GM21576 (cell line): Measurements from ENCODE around the gene IQSEC2.

Experiments used
- ATAC-seq: cut with Tn5 transposase; IDR thresholded peaks from one replicate; pipeline ENCODE4 v1.9.1; 2021; ENCODE audit warnings: mild to moderate bottlenecking, moderate library complexity; ENCODE audit not compliant: unreplicated experiment

The IQSEC2 gene

DNA sequence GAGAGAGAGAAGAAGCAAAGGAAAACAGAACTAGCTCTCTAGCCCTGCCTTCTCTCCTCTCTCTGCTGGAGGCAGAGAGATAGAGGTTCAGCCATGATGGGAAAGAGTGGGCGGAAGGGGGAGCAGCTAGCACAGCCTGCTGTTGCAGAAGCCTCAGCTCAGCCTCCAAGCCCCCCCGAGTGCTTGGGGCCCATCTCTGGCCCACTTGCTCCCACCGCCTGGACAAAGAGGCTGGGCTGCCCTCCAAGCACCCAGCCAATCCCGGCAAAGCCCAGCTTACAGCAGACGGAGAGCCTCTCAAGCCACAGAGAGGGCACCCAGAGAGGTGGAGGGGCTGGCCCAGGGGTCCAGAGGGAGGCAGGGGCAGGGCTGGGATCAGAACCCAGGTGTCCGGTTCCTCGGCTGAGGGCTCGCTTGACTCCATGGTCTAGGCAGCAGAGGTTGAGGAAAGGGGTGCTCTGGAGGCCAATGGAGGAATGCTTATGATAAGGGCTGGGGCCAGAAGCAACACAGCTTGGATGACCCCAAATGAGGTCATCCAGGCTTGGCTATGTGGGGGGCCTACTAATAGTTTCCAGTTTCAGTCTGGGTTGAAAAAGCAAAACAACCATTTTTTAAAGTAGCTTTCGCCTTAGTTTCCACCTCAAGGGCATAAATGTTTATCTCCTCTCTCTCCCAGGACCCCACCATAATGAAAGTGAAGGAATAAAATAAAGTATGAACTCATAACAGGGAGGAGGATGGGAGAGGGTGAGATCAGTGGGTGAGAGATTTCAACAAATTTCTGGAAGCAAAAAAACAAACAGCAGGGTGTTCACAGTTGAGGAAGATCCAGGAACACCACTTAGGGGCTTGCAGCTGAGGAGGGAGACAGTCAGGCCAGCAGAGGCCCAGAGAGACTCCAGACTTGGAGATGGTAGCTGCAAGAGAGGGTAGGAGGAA, 24.9 kb upstream of the IQSEC2 start:
- no peak for ATAC-seq

DNA sequence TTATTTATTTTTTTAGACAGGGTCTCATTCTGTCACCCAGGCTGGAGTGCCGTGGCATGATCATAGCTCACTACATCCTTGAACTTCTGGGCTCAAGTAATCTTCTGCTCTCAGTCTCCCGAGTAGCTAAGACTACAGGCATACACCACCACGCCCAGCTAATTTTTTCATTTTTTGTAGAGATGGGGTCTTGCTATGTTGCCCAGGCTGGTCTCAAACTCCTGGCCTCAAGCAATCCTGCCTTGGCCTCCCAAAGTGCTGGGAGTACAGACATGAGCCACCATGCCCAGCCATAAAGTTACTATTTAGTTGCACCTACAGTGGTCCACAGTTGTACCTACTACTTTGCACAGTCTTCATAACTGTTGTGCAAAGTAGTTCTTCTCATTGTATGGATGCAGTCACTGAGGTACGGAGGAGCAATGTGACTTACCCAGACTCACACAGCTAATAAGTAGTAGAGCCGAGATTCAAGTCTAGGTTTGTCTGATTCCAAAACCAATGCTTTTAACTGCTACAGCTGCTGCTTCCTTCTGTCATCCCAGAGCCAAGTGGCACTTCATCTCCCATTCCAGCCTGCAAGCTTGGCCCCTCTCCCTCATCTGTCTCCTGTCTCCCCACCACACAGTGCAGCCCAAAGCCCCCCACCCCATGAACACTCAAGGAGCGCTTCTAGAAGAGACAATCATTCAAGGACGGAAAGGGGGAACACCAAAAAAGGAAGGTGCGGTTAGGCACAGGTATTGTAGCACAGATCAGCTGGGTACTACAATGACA, 24.0 kb upstream of the IQSEC2 start:
- ATAC-seq: no peak

DNA sequence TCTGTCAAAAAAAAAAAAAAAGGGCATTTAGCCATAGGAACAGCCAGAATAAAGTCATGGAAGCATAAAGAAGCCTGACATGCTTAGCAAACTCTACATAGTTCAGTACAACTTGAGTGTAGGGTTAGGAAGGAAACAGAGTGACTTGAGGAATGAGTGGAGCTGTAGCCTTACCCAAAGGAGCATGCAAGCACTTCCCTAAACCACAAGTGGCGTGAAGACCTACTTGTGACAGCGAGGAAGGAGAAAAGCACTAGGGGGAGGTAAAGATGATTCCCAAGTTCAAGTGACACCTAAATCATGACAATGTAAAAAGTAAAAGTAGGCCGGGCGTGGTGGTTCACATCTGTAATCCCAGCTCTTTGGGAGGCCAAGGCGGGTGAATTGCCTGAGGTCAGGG, 21.8 kb upstream of the IQSEC2 start:
- ATAC-seq: no peak

DNA sequence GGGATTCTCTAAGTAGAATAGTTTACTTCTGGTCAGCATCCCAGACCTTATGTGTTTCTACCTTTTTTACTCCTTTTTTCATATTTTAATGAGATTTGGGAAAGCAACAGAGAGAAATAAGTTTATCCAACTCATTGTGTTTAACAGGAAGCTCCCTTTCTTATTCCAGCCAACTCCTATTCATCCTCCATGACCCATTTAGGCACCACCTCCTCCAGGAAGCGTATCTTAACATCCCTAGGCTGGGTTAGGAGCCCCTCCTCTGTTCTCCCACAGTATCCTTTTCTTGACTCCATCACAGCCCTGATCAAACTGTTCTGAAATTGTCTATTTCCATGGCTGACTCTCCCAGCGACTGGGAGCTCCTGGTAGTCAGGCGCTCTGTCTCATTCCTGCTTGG, 18.8 kb upstream of the IQSEC2 start:
- no peak for ATAC-seq

DNA sequence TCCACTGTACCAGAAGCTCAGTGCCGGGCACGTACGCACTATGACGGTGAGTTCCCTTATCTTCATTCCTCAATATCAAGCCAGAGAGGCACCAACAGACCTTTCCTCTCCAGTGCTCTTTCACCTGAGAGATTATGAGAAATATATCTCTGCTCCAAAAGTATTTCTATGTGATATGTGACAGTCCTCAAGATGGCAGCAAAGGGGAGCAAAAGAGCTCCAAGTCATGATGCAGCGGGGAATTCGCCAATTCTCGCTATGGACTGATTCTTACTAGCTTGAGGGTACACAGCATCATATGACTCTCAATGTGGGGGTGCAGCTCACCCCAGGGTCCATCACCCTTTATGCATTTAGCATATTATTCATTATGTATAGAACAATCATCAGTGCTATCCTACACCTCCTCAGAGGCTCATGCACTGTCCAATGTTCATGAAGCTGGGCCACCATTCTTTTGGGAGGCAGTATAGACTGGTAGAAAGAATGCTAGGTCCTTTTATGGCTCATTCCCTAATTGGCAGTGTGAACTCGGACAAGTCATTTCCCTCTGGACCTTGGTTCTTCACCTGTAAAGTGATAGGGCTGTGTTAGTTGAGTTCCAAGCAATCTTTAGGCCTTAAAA, 12.8 kb upstream of the IQSEC2 start:
- ATAC-seq: no peak

DNA sequence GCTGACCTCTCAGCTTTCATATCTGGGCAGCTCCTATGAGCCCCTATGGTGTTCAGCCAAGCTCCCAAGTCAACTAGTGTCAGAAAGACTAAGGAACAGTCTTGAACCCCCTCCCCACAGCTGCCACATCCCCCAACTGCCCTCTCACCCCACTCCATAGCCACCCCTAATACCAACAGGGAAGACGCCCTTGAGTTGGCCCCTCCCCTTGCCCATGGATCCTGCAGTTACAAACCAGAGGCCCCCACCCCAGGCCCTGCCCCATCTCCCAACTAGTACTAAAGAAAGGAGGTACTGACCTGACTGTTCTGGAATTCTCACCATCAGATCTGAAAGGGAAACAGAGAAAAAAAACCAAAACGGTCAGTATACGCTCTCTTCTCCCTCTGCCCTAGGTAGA, 10.2 kb upstream of the IQSEC2 start:
- no peak for ATAC-seq

DNA sequence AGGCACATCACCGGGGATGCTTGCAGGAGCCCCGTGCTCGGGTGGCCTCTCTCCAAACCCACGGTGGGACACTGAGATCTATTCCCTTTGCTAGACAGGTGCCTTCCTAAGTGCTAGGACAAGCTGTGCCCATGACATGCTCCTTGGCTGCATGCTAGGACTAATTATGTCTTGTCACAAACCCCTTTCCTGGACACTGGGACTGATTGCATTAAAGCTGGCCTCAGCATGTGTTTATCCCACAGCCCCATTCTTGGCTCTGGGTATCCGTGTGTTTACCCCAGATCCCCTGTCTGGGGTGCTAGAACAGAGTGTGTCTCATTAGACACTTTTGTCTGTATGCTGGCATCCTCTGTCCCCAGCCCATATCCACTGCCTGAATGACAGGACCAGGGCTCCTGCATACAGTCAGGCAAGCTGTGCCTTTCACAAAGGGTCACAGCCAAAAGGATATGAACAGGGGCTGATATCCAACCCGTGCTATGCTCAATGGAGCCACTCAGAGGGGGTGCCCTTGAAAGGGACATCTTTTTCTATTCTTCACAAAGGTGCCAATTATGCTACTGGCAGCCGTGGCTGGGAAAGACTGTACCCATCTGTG, 9.2 kb upstream of the IQSEC2 start:
- ATAC-seq: no peak

DNA sequence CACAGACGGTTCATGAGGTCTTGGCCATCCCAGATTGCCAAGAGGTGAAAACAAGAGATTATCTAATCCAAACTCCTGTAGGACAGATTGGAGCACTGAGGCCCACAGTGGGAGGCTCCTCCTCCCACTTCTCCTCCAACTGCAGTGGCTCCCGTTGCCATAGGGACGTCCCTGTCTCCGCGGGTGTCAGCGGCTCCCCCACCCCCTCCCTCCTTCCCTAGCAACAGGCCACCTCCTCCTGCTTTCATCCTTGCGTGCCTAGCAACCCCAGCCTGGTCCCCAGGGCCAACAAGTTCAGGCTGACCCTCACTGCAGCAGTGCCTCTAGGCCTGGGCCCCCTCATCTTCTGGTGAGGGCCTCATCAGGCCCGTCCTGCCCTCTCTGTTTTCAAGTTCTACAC, 6.8 kb upstream of the IQSEC2 start:
- ATAC-seq: no peak

DNA sequence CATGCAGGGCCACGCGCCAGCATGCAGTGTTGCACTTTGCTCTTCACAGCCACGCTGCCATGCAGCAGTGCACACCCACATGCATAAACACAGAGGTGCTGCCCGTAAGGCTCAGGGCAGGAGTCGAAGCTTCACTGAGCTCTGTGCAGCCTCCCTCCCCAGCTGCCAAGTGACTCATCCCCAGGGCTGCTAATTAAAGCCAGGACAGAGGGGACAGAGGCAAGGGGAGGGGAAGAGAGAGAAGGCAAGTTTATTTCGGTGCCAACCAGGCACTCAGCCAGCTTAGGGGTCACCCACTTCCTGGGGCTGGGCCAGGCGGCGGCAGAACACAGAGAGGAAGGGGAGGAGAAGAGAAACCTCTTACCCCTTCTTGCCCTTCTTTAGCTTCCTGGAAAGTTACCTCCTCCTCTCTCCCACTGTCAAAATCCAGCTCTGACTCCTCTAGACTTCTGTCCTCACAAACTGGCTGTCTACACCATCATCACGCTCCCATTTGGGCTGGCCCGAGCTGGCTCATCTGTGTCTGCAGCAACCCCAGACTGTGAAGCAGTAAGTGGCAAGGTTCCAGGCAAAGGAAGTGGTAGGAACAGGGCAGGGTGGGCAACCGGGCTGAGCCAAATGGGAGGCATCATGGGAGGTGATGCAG, 6.2 kb upstream of the IQSEC2 start:
- ATAC-seq: no peak

DNA sequence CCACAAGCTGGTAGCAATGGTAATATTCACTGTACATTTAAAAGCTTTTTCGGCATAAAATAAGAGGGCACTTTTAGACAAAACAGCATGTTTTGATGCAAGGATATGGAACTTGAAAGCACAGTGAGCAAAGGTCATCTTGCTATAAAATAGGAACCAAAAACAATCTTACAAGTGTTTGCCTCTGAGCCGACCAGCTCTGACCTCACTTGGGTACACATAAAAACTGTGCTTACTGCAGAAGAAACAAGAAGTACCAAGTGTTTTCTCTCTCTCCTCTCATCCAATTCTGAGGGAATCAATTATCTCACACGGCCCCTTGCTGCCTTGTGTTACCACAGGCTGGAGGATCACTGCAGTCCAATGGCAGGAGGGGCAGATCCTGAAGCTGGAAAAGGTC, 4.8 kb upstream of the IQSEC2 start:
- ATAC-seq: no peak

DNA sequence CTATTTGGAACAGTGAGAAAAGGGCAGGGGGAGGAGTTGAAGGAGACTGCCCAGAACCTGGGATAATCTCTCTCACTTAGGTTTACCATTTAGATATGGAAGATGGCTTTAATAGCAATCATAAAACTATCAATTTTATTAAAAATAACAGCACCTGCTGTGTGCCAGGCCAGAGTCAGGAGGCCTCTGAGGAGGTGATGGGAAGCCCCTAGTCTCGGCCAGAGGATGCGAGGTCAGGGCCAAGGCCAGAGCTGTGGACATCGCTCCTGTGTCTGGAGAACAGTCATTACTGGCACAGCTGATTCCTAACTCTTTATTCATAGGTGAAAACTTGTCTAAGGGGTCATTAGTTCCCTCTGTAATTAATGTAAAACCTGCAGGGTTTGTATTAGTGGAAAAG, 4.2 kb upstream of the IQSEC2 start:
- no peak for ATAC-seq

DNA sequence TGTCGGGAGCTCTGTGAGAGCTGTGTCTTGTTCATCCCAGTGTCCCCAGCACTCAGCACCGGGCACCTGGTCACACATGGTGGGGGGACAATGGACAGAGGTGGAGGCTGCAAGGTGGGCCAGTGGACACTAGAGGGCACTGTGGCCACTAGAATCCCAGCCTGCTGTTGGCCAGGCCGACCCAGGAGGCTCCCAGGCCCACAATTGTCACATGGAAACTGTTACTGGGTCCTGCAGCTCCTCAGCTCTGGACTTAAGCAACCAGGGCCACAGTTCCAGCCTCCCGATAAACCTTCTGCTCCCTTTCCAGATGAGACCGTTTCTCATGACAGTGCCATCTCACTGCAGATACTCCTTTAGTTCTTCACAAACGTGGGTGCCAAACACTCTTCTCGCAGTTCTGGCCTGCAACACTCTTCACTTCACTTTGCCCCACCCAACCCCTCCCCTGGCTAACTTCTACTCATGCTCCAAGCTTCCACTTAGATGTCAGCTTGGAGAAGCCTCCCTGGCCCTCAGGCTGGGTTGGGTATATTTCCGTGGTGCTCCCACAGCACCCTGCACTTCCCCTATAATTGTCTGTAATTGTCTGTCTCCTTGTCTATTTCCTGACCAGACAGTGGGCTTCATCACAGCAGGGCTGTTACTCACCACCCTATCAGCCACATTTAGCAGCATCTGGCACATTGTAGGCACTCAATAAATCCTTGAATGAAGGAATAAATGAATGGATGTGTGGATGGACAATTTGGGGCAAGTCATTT, 3.5 kb upstream of the IQSEC2 start:
- ATAC-seq: peak; percentile 53

DNA sequence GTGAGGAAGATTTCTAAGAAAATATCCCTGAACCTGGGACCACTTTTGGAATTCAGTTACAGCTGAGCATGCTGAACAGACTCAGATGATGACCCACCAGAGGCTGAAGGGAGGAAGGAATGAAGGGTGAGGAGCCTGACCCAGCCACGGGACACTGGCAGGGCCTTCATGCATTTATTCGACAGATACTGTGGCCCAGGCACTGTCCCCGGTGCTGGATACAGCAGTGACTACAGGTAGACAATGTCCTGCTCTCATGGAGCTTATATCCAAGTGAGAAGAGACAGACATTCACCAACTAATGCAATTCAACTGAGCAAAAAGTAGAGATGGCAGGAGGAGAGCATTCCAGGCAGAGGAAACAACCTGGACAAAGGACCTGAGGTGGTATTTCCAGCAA, 2.2 kb upstream of the IQSEC2 start:
- no peak for ATAC-seq

DNA sequence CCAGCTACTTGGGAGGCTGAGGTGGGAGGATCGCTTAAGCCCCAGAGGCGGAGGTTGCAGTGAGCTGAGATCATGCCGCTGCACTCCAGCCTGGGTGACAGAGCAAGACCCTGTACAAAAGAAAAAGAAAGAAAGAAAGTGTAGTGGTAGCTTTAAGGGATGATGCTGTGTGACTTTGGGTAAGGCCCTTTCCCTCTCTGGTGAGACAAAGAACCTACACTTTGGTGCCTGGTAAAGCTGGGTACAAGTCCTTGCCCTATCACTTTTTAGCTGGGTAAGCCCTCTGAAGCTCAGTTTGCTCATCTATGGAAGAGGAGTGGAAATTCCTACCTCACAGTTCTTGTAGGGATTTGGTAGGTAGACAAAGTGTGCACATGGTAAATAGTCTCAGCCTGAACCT, 1.7 kb upstream of the IQSEC2 start:
- no peak for ATAC-seq

DNA sequence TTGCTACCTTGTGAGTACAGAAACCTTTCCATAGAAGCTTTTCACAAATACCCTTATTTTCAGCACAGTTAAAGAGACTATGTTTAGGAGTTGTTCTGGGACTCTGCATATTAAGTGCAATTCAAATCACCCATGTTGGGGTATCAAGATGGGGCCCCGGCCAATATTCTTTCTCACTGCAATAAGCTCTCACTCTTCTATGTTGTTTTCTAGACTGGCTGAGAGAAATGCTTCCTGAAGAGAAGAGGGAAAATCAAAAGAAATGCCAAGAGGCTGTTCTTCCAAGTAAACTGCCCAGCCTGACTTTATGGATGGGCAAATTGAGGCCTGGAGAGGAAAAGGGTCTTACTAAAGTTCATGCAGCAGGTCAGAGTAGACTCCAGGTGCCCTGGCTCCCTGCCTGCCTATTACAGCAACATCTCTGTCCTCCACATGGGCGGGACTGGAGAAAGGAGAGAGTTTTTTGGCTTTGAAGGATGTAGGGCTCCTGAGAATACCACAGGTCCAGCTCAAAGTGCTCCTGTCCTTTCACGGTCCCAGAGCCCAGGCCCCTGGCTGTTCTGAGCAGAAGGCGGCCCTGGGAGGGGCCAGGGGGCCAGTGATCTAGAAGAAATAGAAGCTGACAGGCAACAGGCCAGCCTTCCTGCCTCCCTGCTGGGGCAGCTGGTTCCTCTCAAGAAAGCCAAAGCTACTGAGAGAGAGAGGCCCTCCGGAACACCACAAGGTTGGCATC, 745 bp upstream of the IQSEC2 start:
- ATAC-seq: no peak

DNA sequence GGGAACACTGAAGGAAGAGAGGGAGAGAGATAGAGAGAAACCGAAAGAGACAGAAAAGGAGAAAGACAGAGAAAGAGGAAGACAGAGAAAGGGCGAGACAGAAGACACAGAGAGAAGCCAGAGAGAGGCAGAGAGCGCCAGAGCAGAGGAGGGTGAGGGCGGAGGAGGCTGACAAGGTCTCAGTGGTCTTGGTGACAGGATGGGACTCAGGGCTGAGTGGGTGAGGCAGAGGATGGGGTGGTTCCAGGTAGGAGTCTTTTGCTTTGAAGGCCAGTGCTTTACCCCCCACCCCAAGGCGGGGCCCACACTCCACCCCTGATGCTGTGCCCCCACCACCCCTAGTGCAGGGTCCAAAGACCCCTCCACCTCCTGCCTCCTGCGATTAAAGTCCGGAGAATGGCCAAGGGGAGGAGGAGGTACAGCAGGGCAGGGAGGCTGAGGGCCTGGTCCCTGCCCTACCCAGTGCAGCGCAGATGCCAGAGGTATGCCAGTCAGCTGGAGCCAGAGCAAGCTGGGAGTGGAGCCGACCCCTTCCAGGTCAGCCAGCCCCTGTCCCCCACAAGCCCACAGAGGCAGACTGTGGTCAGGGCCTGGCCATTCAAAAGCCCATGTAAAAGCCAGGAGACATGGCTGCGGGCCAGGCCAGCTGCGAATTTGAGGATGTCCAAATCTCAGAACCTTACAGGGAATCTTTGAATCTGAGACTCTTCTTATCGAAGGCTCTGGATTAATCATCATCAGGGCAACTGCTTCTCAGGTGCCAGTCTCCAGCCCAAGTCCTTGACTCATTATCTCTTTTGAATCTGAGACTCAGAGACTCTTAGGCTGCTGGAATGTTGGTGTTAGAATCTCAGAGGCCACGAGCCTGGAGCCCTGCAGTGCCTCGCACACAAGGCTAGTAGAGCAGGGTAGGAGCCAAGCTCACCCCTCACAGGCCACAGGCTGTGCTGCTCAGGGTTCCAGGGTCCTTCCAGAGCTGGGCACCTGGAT, 758 bp downstream of the IQSEC2 start:
- no peak for ATAC-seq

DNA sequence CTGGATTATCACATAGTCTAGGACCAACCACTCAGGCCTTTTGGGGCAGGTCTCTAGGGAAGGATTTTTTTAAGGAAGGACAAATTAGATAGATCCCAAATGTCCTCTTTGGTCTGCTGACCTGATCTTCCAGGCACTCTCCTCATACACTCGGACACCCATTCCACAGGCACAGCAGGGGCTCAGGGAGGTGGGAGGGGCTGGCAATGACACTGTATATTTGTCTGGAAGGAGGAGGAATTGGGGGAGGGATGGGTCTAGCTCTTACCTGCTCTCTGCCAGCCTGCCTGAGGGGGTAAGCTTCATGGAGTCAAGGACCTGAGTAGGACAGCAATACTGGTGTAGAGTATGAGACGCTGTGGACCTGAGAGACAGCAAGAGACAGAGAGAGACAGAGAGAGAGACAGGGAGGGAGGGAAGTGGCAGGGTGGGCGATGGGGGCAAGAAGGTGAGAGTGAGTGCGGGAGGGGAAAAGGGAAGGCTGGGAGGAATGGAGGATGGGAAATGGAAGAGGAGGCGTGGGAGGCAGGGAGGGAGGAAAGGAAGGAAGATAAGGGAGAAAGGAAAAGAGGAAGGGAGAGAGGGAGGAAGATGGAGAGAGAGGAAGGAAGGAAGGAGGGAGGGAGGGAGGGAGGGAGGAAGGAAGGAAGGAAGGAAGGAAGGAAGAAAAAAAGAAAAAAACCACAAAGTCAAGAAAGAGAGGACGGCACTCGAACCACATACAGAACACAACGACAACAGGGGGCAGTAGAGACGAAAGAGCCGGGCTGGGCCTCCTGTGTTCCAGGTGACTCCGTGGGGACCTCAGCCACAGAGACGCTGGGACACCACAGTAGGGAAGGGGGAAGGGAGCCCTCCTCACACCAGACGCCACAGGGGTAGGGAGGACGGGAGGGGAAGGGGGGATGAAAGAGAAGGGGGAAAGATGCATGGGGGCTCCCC, 1.8 kb downstream of the IQSEC2 start:
- no peak for ATAC-seq
